T-cell (primary cell): ENCODE data around the gene TAS1R3. TPM values are rescaled to one million over a fixed set of nuclear protein-coding genes. Genes with fewer than 3 reads are reported as not detected.

Source experiments
- ATAC-seq, 4 experiments: fragments of 200-7000 bp in 3 of 4; fragments of 150-1000 bp in 1 of 4; cut with Tn5 transposase; replicated peaks in 1 of 4; 1 replicate in 3 of 4; 2 replicates in 1 of 4; pipeline ENCODE4 v1.10.0; 2021; ENCODE audit warnings: moderate library complexity in 3 of 4, mild to moderate bottlenecking in 2 of 4, moderate number of reproducible peaks in 1 of 4
- CTCF ChIA-PET, 2 donors: fragments of 300-600 bp; sonication (Branson Sonifier 250); formaldehyde crosslinking; loops; one replicate each; lab custom pipeline; 2022; ENCODE audit warnings: antibody characterized with exemption in 2 of 2; lab: Charles Lee
- POLR2A ChIA-PET, 2 donors: fragments of 300-600 bp; sonication (Branson Sonifier 250); formaldehyde crosslinking; loops; one replicate each; lab custom pipeline; 2022; ENCODE audit warnings: antibody characterized with exemption in 2 of 2; lab: Charles Lee
- DNase-seq, 35 experiments: peaks; one replicate each; pipeline versions ENCODE4 v3.0.0 to v3.0.0-alpha.2; 2013 to 2023
- H3K27ac ChIP-seq: one replicate; pipeline ENCODE4 v1.5.1; 2013; ENCODE audit warnings: low read length
- H3K27me3 ChIP-seq, 2 experiments: replicated peaks in 1 of 2; 1 replicate in 1 of 2; 2 replicates in 1 of 2; pipeline versions ENCODE4 v1.6.1 to v1.7.0; 2013; ENCODE audit warnings: low read length in 1 of 2, mixed read lengths in 1 of 2; ENCODE audit not compliant: control insufficient read depth in 2 of 2, insufficient read depth in 2 of 2; ENCODE audit errors: extremely low read depth in 1 of 2
- H3K36me3 ChIP-seq, 2 donors: 1 replicate in 1 of 2; 2 replicates in 1 of 2; pipeline versions ENCODE4 v1.6.1 to v1.7.0; 2013; ENCODE audit warnings: low read length in 1 of 2; ENCODE audit not compliant: control insufficient read depth in 2 of 2, insufficient read depth in 1 of 2; ENCODE audit errors: extremely low read depth in 1 of 2
- H3K4me1 ChIP-seq, 2 experiments: 1 replicate in 1 of 2; 2 replicates in 1 of 2; pipeline versions ENCODE4 v1.6.1 to v1.7.0; 2013; ENCODE audit warnings: low read length in 2 of 2, mixed read lengths in 1 of 2; ENCODE audit not compliant: insufficient read depth in 2 of 2, control insufficient read depth in 1 of 2; ENCODE audit errors: extremely low read depth in 1 of 2
- H3K4me3 ChIP-seq, 2 donors: 1 replicate in 1 of 2; 2 replicates in 1 of 2; pipeline versions ENCODE4 v1.5.1 to v1.7.0; 2013; ENCODE audit warnings: mild to moderate bottlenecking in 2 of 2, low read length in 1 of 2, moderate library complexity in 1 of 2; ENCODE audit not compliant: control insufficient read depth in 1 of 2; ENCODE audit errors: extremely low read depth in 1 of 2
- H3K9me3 ChIP-seq: 2 replicates; pipeline ENCODE4 v1.7.0; 2013
- H3K27ac Mint-ChIP-seq, 2 donors: one replicate each; pipeline ENCODE4 v1.8.0; 2020 to 2021; ENCODE audit warnings: mild to moderate bottlenecking in 2 of 2, mixed read lengths in 2 of 2
- H3K27me3 Mint-ChIP-seq, 2 donors: one replicate each; pipeline ENCODE4 v1.8.0; 2021 to 2022; ENCODE audit warnings: mixed read lengths in 2 of 2
- H3K36me3 Mint-ChIP-seq: one replicate; pipeline ENCODE4 v1.8.0; 2021; ENCODE audit warnings: mixed read lengths
- H3K4me1 Mint-ChIP-seq, 3 donors: one replicate each; pipeline ENCODE4 v1.8.0; 2020 to 2022; ENCODE audit warnings: mixed read lengths in 3 of 3, mild to moderate bottlenecking in 1 of 3
- H3K4me3 Mint-ChIP-seq, 3 donors: one replicate each; pipeline ENCODE4 v1.8.0; 2020 to 2022; ENCODE audit warnings: mild to moderate bottlenecking in 3 of 3, mixed read lengths in 3 of 3, moderate library complexity in 3 of 3
- H3K9me3 Mint-ChIP-seq, 3 donors: one replicate each; pipeline ENCODE4 v1.8.0; 2020 to 2022; ENCODE audit warnings: mixed read lengths in 3 of 3
- WGBS: methylation state at CpG from one replicate; pipeline ENCODE4 v1.1.5; 2013; ENCODE audit warnings: missing lambda C conversion rate; ENCODE audit not compliant: insufficient coverage; 5-methylcytosine and 5-hydroxymethylcytosine counted together
- total RNA-seq, 35 experiments: library from RNA in 6 of 35; stranded (reverse) in 6 of 35; fragments of 120-200 nt in 1 of 35; gene quantifications; one replicate each; pipeline versions ENCODE4 v1.2.1 to v1.2.4 and lab custom pipeline; 2013 to 2026

The TAS1R3 gene
- total RNA-seq, 5 donors from 2014 or later (not counting 1 experiment from before 2014, with no cell fraction given): 1.6 to 2.3 (median 2.1) TPM

GRCh38 chr1:1295154-1295923 lies 35.7 kb upstream of the TAS1R3 start:
- 96% methylated on average over 35 of the region's 35 CpGs for WGBS
- Histone ChIP-seq H3K9me3 (no peaks in the 10 kb centered on the region), H3K4me1 (peaks cover 0 to 11% of the 10 kb centered on the region in 2 experiments), H3K27me3 (peaks cover 0 to 8% of the 10 kb centered on the region in 2 experiments), H3K36me3 (peaks cover 0 to 3% of the 10 kb centered on the region in 2 donors), H3K27ac (no peak overlapping the region), H3K4me3 (no peak overlapping the region)
- DNase-seq (no peak), ATAC-seq (no peak)
- Mint-ChIP-seq H3K4me1 (peaks cover under 1 to 4% (median 3%) of the 10 kb centered on the region in 3 donors), H3K9me3 (no peaks in the 10 kb centered on the region), H3K36me3 (no peaks in the 10 kb centered on the region), H3K27ac (no peak overlapping the region), H3K4me3 (no peak overlapping the region), H3K27me3 (no peaks in the 10 kb centered on the region)
- ChIA-PET POLR2A (no interaction called here), CTCF (no interaction called here)

DNA sequence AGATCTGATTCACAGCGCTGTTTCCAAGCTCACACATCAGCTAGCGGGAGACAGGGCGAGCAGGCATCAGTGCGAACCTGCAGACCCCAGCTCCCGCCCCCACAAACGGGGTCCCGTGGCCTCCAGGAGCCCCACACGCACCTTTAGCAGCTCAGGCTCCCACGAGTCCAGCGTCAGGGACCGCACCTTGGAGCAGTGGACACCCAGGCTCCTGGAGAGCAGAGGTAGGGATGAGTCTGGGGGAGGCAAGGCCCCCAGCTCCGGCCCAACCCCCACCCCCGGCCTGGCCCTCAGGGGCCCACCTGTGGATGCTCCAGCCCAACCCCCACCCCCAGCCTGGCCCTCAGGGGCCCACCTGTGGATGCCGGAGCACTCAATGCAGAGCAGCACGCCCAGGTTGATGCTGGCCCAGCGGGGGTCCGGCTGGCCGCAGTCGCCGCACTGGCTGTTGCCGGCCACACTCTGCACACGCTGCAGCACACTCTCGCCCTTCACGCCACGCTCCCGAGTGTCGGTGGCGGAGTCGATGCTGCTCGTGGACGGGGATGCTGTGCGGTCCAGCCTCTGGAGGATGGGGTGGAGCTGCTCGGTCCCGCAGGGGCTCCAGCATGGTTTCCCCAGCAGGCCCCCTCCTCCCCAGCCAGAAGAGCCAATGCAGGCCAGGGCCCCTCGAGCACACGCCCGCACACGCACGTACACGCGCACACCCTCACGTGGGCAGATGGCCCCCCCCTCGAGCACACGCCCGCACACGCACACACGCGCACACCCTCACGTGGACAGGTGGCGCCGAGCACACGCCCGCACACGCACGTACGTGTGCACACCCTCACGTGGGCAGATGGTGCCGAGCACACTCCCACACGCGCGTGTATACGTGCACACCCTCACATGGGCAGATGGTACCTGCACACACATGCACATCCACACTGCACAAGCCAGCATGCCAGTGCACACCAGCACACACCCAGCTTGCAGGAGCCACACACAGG lies 34.7 kb upstream of the TAS1R3 start:
- peaks cover 0 to 3% of the 10 kb centered on the region in 2 donors for H3K36me3 ChIP-seq
- CTCF ChIA-PET: no interaction called here
- H3K9me3 ChIP-seq: no peaks in the 10 kb centered on the region
- H3K4me3 ChIP-seq: no peak overlapping the region
- no peak overlapping the region for H3K27ac ChIP-seq
- peaks cover 0 to 4% of the 10 kb centered on the region in 2 experiments for H3K27me3 ChIP-seq
- Mint-ChIP-seq H3K27me3 (no peaks in the 10 kb centered on the region), H3K4me3 (no peak overlapping the region), H3K4me1 (peaks cover 0 to 4% (median 3%) of the 10 kb centered on the region in 3 donors), H3K9me3 (no peaks in the 10 kb centered on the region), H3K36me3 (no peaks in the 10 kb centered on the region), H3K27ac (no peak overlapping the region)
- DNase-seq (no peak), ATAC-seq (no peak)
- peaks cover 0 to 8% of the 10 kb centered on the region in 2 experiments for H3K4me1 ChIP-seq
- WGBS: 96% methylated on average over 36 of the region's 62 CpGs
- POLR2A ChIA-PET: no interaction called here

- no peak overlapping the region for H3K4me3 ChIP-seq
- H3K27me3 ChIP-seq: no peaks in the 10 kb centered on the region
- no peaks in the 10 kb centered on the region for H3K9me3 ChIP-seq
- DNase-seq (no peak), ATAC-seq (no peak)
- 89% methylated on average over 29 of the region's 31 CpGs for WGBS
- Mint-ChIP-seq H3K27me3 (no peaks in the 10 kb centered on the region), H3K9me3 (no peaks in the 10 kb centered on the region), H3K4me3 (no peak overlapping the region), H3K4me1 (no peaks in the 10 kb centered on the region), H3K27ac (no peak overlapping the region), H3K36me3 (no peaks in the 10 kb centered on the region)
- no peaks in the 10 kb centered on the region for H3K4me1 ChIP-seq
- ChIA-PET CTCF (no interaction called here), POLR2A (no interaction called here)
- H3K36me3 ChIP-seq: peaks cover under 1 to 3% of the 10 kb centered on the region in 2 donors
- H3K27ac ChIP-seq: no peak overlapping the region
Observed at GRCh38 chr1:1297802-1298424, 33.2 kb upstream of the TAS1R3 start.

DNA sequence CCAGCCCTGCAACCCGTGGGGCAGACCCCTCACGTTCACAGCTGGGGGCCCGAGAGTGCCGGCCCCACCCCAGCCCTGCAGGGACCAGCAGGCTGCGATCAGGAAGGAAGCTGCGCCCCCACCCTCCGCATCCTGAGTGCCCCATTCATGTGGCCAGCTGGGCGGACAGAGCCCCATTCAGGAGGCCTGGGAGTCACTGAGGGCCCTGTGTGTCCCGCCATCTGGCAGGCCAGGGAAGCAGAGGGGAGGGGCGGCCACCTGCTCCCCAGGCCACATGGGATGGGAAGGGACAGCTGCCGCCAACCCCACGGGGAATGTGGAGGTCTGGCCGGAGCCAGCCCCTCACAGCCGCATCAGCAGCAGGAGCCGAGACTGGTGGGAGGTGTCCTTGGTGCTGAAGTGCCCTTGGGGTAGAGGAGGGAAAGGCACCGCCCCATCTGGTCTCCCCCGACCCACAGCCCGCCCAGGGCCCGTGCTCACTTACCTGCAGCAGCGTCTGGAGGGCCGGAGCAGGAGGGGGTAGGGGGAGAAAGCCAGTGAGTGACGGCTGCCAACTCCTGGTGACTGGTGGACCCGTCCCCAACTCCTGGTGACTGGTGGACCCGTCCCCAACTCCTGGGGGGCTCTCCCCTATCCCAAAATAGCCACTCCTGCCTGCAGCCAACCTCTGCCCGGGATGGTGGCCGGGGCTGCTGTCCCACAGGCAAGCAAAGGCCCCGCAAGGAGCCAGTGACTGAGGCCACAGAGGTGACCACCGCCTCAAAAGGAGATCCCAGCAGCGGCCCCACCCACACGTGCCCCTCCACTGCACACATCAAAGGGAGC lies 32.0 kb upstream of the TAS1R3 start:
- ATAC-seq: no peak
- H3K36me3 ChIP-seq: peaks cover 2 to 3% of the 10 kb centered on the region in 2 donors

GRCh38 chr1:1299686-1300351 lies 31.3 kb upstream of the TAS1R3 start:
- H3K4me1 ChIP-seq: peaks cover 0 to 11% of the 10 kb centered on the region in 2 experiments
- WGBS: 77% methylated on average over 14 of the region's 22 CpGs
- H3K36me3 Mint-ChIP-seq: no peaks in the 10 kb centered on the region
- no peaks in the 10 kb centered on the region for H3K27me3 ChIP-seq
- H3K4me3 Mint-ChIP-seq: no peak overlapping the region
- H3K27ac Mint-ChIP-seq: no peak overlapping the region
- DNase-seq (peak in 4 of 35 experiments; percentile 19 to 46 (median 26)), ATAC-seq (peak; percentile 63 to 74 (median 68))
- no peaks in the 10 kb centered on the region for H3K27me3 Mint-ChIP-seq
- POLR2A ChIA-PET: no interaction called here
- no peaks in the 10 kb centered on the region for H3K9me3 Mint-ChIP-seq
- peaks cover 0 to 5% (median 3%) of the 10 kb centered on the region in 3 donors for H3K4me1 Mint-ChIP-seq
- CTCF ChIA-PET: no interaction called here
- no peak overlapping the region for H3K27ac ChIP-seq
- H3K36me3 ChIP-seq: peaks cover 2 to 3% of the 10 kb centered on the region in 2 donors
- H3K9me3 ChIP-seq: no peaks in the 10 kb centered on the region
- no peak overlapping the region for H3K4me3 ChIP-seq

More for the DNA sequence above, 32.0 kb upstream of the TAS1R3 start:
- Mint-ChIP-seq H3K4me1 (peaks cover 0 to 2% (median 0%) of the 10 kb centered on the region in 3 donors), H3K36me3 (no peaks in the 10 kb centered on the region), H3K9me3 (no peaks in the 10 kb centered on the region), H3K27me3 (no peaks in the 10 kb centered on the region), H3K27ac (no peak overlapping the region), H3K4me3 (no peak overlapping the region)
- DNase-seq: no peak
- 76% methylated on average over 14 of the region's 30 CpGs for WGBS
- H3K27ac ChIP-seq: no peak overlapping the region
- CTCF ChIA-PET: no interaction called here
- H3K4me3 ChIP-seq: no peak overlapping the region
- POLR2A ChIA-PET: no interaction called here
- H3K4me1 ChIP-seq: peaks cover 0 to 4% of the 10 kb centered on the region in 2 experiments
- H3K9me3 ChIP-seq: no peaks in the 10 kb centered on the region
- no peaks in the 10 kb centered on the region for H3K27me3 ChIP-seq
